Glomerular visceral epithelial cell (primary cell): ENCODE measurements around the gene PNPLA6.
"Not testable (repeated sequence)": the region's sequence is repeated elsewhere in the genome, so short reads cannot be mapped to it uniquely, and the experiment has no call there.

ENCODE experiments used
- DNase-seq: peaks from one replicate; pipeline ENCODE4 v3.0.0-alpha.2; 2016; ENCODE audit errors: extremely low spot score

Gene PNPLA6

GRCh38 chr19:7533281-7533885 lies 2.1 kb upstream of the PNPLA6 start:
- DNase-seq: no peak

GRCh38 chr19:7533925-7534480 lies 1.5 kb upstream of the PNPLA6 start:
- peak; percentile 87 for DNase-seq

GRCh38 chr19:7534531-7535046 lies 928 bp upstream of the PNPLA6 start:
- DNase-seq: peak; percentile 63

GRCh38 chr19:7535998-7536695 lies 630 bp downstream of the PNPLA6 start:
- DNase-seq: no peak

GRCh38 chr19:7538990-7539389 lies 3.5 kb downstream of the PNPLA6 start:
- DNase-seq: not testable (repeated sequence)

GRCh38 chr19:7539827-7540425 lies 4.4 kb downstream of the PNPLA6 start:
- no peak for DNase-seq

- DNase-seq: peak; percentile 30
These were observed 5.4 kb downstream of the PNPLA6 start for GRCh38 chr19:7540761-7541474.

GRCh38 chr19:7541475-7541824 lies 5.9 kb downstream of the PNPLA6 start:
- no peak for DNase-seq

GRCh38 chr19:7541828-7542443 lies 6.4 kb downstream of the PNPLA6 start:
- no peak for DNase-seq

- no peak for DNase-seq
These were observed 7.2 kb downstream of the PNPLA6 start for GRCh38 chr19:7542556-7543348.

- no peak for DNase-seq
These were observed 9.1 kb downstream of the PNPLA6 start for GRCh38 chr19:7544626-7545025.

- DNase-seq: no peak
These were observed 9.8 kb downstream of the PNPLA6 start for GRCh38 chr19:7545300-7545699.

GRCh38 chr19:7545904-7546303 lies 10.4 kb downstream of the PNPLA6 start:
- DNase-seq: no peak

- DNase-seq: no peak
These were observed 11.6 kb downstream of the PNPLA6 start for GRCh38 chr19:7547159-7547558.

GRCh38 chr19:7549429-7550148 lies 14.1 kb downstream of the PNPLA6 start:
- DNase-seq: no peak

GRCh38 chr19:7550169-7550770 lies 14.8 kb downstream of the PNPLA6 start:
- DNase-seq: no peak

GRCh38 chr19:7550987-7551761 lies 15.7 kb downstream of the PNPLA6 start:
- DNase-seq: no peak

GRCh38 chr19:7552781-7553180 lies 17.3 kb downstream of the PNPLA6 start:
- DNase-seq: no peak

- no peak for DNase-seq
These were observed 19.0 kb downstream of the PNPLA6 start for GRCh38 chr19:7554565-7554964.
